ENCODE data around the gene CTBP2. TPM values are rescaled to one million over a fixed set of nuclear protein-coding genes. Genes with fewer than 3 reads are reported as not detected.
A peak's percentile ranks its signal among the peaks of the same experiment; 100 is the strongest.

The CTBP2 gene
- total RNA-seq, 1 donor from 2014 or later, result 27.1 TPM

DNA sequence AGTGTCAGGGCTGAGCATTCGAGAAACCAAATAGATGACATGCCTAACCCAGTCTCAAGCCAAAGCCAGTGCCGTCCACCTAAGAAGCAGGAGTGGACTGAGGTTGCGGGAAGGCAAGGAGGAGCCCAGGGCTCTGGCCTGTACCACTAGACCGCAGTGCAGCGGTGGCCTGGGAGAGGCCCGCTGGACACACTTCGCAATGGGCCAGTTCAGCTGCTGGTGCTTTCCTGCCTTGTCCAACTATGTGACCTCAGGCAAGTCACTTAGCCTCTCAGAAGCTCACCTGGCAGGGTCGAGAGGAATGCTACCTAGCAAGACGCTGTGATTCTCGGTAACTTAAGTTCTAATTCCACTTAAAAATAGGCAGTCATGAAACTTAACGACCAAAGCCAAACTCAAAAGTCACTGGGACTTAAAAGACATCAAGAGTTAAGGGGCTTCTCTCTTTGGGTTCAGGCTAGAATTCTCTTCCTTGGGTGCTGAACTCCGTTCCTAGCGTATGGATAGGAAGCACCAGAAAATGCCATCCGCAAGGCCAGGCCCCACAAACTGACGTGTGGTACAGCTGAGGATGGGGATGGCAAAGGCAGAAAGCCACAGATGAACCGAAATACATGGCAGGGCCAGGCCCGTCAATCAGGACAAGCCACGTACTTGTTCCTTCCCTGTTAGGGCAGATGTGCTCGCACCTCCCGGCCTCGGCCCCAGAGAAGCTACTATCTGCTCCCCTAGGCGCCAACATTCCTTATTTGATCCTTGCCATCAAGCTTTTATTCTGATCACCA, 34.2 kb downstream of the CTBP2 start:
- no peak for DNase-seq (ENCODE audit: low read depth)

DNA sequence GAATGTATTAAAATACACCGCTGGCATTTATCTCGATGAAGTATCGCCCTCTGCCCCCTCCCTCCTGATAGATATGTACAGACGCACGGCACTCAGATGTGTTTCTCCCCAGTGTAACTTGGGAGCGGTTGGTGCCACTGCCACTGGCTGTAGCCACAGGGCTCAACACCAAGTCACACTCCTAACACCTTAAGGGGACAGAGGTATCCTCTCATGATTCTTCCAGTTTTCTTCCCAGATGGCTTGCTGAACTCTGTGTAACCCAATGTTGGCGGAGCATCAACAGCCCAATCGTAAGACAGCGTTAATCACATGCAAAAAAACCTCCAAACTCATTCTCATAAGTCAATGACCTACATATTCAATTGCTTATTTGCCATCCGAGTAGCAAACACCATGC, 35.5 kb downstream of the CTBP2 start:
- DNase-seq (ENCODE audit: low read depth), result no peak

DNA sequence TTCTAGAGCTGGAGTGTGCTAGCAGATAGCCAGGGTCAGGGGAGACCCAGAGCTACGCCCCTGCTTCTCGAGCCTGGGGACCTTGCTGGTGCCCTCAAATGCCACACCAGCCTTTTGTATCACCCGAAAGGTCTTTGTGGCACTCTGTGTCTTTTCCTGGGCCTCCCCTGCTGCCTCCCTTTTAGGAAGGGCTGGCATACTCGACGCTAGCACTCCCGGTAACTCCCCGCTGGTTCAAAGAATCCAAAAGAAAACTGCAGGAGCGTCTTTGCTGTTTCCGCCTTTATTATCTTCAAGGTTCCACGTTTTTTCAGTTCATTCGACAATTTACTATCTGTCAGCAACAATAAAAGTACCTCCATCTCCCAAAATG, 36.3 kb downstream of the CTBP2 start:
- DNase-seq (ENCODE audit: low read depth), result no peak

DNA sequence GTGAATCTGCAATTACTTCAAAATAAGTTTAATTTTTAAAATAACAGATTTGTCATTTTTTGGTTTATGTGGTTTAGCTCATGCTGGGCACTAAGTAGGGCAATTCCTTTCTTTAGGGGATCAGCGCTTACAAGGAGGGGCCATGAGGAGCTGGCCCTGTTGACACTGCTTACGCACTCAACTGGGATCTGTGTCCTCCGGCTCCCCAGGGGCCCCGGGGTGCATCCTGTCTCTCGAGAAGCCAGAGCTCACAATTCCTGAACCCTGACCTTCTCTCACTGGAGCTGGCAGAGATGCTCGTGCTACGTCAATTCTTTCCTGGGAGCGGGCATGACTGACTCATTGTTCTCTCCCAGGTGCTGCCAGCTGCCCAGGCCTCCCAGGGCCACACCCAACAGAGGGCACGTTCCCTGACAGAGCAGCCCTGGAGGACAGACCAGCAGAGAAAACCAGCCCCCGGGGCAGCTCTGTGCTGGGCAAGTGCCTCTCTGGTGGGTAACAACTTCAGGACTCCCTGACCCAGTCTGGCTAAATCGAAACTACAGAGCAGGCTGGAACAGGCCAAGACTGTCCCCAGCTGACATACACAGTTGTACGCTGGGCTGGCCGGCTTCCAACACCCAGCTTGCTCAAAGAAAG, 36.8 kb downstream of the CTBP2 start:
- DNase-seq (ENCODE audit: low read depth), result peak; percentile 87

DNA sequence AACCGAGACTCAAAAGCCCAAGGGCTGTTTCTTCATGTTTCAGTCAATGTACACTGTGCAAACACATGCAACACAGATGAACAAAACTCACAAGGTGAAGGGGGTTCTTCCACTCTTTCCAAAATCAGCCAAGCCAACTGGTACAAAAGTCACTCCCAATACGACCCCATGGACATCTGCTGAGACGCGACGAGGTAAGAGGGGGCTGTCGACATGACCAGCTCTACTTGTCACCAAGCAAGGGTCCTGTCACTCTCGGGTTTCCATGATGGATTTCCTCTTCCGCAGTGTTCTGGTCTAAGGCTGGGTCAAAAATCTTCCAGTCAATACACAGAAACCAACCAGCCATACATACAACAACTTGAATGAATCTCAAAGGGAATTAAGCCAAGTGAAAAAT, 37.8 kb downstream of the CTBP2 start:
- DNase-seq (ENCODE audit: low read depth), result no peak

DNA sequence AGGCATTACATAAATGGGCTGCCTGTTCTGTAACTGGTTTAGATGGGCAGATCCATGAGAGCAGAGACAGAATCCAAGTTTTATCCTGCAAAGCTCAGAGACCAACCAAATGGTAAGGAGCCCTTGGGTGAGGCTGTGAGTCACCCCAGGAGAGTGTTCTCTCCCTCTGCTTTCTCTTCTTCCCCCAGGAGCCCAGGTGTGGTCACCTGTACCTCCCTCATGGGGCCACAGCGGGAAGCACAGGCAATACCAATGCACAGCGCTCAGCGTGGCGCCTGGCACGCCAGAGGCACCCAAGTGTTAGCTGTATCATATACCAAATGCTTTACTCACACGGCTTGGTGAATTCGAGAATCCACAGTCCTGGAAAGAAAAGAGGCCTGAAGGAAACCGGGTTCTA, 39.4 kb downstream of the CTBP2 start:
- DNase-seq (ENCODE audit: low read depth), result no peak

DNA sequence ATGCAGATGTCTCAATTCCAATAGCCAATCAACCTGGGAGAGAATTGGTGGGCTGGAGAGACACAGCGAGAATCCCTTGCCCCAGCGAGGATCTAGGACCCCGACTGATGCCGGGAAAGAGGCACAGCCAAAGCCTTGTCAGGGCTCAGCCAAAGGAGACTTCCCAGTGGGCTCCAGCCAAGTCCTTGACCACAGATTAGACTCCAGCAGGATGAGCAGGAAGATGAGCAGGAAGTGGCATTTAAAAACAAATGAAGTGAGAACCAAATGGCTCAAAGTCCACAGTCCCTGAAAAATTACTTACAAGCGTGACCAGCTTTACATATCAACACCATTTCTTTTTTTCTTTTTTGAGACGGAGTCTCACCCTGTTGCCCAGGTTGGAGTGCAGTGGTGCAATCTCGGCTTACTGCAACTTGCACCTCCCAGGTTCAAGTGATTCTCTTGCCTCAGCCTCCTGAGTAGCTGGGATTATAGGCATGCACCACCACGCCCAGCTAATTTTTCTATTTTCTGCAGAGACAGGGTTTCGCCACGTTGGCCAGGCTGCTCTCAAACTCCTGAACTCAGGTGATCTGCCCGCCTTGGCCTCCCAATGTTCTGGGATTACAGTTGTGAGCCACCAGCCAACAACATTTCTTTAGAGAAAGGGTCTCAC, 40.2 kb downstream of the CTBP2 start:
- DNase-seq (ENCODE audit: low read depth), result peak; percentile 40

DNA sequence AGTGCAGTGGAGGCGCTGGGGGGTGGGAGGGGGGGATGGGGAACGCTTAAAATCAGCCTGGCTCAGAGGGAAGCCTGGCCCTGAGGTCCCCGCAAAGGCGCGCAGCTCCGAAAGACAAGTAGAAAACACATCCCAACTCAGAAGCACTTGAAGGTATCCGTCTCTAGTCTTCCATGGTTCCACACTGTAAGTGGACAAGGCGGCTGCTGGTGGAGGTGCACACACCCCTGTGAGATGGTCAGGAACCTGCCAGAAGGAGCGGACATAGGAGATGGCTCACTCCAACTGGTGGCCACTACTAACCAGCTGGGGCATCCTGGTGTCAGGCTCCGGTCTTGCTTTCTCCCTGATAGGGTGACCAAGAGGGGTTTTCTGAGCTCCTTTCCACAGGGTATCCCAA, 41.7 kb downstream of the CTBP2 start:
- no peak for DNase-seq (ENCODE audit: low read depth)

DNA sequence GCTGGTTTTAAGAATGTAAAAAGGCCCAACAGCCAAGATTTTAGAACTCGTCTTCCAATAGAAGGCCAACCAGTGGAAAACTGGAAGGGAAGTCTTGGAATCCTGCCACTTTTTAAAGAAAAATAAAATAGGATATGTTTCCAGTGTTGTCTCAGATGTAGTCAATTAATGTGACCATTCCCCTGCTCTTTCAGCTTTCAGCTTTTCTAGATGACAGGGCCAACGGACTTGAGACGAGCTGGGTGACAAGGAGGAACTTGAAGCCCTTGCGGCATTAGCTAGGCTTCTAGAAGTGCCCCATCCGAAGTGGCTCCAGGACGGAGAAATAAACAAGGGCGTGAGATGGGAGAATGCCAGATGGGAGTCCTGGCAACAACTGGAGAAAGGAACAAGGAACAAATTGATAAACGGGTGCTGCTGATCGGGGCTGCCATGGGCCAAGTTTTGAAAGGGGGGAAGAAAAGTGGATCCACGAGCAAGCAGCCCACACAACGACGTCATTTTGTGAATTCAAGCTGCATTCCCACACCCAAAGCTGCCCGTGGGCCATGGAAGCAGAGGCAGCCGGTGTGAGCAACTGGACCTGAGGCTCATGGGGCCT, 42.3 kb downstream of the CTBP2 start:
- DNase-seq (ENCODE audit: low read depth), result no peak

DNA sequence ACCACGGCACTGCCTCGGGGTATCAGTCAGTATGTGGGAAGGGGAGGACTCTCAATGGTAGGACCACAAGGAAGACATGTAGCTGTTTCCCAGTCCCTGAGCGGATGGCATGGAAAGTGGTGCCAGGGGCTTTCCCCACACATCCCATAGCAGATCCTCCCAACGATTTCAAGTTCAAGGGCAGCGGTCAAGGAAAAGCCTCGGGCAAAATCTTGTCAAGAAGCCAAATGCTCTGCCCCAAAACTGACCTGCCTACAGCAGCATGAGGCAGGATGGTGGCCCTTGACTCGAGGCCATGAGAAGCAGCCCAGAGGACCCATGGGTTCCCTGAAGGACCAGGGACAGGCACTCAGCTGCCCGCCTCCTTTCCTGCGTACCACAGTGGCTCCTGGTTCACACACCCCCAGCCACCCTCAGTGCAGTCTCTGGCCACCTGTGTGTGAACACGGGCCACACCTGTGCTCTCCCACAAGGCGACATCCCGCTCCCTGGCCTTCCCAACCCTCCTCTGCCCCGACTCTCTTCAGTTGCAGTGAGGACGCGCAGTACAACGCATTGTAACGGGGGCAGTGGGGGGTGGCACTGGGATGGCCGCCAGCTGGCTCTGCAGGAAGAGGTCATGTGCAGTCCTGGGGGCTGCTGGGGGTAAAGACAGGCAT, 43.6 kb downstream of the CTBP2 start:
- DNase-seq (ENCODE audit: low read depth), result no peak

DNA sequence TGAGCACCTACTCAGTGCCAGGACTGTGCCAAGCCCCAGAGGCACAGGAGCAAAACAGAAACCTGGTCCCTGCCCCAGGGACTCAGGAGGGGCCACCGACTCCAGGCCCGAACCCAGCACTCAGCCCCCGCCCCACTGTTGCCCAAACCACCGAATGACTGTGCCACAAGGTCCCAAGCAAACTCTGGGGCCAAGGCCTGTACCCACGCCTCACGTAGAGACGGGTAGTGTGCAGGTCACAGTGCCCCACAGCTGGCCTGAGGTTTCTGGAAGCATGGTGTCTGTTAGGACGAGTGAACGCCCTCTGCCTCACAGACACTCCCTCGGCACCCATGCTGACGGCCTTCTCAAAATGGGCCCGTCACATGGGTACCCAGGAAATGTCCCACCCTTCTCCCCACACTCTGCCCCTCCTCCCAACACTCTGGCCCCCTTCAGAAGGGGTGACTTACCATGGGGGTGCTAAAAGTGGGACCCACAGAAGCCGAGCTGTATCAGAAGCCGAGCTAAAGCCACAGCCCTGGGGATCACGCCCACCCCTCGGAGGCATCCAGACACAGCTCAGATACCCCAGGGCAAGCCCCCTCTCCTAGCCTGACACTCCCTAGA, 44.2 kb downstream of the CTBP2 start:
- no peak for DNase-seq (ENCODE audit: low read depth)

DNA sequence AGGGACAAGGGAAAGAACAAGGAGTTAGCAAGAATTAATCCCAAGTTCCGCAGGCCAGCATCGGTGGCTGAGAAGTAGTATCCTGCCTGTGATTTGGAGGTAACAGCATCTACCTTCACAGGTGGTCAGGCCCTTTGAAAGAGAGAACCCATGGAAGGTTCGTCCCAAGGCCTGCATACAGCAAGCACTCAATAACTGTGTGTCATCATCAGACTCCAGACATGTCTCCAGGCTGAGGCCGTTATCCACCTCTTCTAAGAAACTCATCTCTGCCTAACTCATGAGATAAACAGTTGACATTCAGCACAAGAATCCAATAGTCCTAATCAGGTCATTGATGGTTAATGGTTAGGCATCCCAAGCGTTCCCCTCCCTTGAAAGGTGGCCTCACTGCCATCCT, 45.0 kb downstream of the CTBP2 start:
- DNase-seq (ENCODE audit: low read depth), result no peak

DNA sequence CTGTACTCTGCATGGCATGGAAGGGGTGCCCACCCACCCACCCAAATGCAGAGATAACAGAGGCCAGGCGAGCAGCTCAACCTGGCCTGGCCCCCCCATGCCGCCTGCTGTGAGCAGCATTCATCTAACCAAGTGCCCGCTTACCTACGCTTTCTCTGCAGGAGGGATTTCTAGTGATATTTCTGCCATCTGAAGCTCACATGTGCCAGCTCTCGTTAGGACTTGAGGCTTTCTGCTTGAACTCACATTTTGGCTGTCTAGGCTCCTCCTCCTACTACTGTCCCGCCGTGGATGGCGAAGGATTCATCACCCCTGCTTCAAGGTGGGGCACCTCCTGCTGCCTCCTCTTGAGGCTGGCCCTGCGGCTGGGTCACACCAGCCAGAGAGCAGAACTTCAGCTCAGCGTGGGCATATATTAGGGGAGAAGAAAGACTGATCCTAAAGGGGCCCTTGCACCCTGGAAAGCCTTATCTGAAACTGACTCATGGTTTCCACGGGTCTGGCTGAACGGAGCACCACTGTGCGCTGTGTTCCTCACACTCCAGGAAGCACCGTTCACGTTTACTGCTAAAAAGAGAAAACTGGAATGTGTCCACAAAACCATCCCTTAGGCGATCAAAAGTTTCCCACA, 45.5 kb downstream of the CTBP2 start:
- no peak for DNase-seq (ENCODE audit: low read depth)

DNA sequence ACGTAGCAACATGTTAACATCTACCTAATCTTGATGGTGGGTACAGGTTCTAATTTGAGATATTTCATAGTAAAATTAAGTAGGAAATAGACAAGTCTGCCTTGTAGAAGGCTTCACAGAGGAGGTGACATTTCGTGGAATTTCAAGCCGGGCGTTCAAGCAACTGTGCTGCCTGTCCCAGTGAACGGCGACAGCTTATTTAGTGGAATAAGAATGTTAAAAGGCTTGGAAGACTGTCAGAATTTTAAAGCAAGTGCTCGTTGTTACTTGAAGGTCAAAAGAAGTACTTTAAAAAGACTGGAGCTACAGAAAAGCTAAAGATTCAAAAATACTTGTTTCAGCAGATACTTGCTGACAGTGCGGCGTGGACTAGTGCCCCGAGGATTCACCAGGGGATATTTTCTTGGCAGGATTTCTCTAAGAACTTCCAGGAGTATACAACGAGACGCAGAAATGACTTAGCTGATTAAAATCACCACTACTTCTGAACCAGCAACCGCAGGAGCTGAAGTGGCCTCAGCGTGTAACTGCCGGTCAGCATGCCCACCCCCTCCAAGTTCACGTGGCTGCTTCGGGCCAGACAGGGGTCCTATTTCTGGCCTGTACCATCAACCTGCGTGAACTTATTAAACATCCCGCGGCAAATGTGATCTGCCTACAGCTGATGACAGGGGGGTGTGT, 46.5 kb downstream of the CTBP2 start:
- peak; percentile 14 for DNase-seq (ENCODE audit: low read depth)

DNA sequence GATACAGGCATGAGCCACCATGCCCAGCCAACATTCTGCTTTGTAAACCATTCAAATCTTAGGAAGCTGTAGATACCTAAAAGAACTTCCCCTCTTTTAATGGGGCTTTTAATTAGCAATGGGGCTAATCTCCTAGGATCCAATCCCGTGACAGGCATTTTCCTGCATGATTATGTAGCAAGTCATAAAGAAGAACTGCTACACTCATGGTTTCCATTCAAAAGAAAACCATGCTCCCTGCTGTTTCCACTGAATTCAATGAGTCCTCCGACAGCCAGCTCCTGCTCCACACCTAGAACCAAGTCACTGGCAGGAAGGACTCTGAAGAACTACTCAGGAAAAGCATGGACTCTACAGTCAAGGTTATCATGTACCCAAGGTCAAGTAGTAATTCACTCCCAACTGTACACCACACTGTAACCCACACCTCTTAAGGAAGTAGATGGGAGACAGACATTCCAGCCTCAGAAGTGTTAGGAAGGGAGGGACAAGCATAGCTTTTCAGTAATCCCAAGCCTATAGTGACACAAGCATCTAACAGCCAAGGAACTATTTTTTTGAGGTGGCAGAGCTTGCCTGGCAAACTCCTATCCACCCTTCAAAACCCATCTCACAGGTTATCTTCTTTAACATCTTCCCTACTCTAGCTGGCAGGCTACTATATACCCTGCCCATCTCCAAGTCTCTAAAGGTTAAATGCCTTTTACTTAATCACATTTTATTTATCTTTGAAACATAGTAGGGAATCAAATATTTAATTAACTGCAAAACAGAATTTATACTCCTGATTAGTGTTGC, 47.5 kb downstream of the CTBP2 start:
- DNase-seq (ENCODE audit: low read depth), result no peak

DNA sequence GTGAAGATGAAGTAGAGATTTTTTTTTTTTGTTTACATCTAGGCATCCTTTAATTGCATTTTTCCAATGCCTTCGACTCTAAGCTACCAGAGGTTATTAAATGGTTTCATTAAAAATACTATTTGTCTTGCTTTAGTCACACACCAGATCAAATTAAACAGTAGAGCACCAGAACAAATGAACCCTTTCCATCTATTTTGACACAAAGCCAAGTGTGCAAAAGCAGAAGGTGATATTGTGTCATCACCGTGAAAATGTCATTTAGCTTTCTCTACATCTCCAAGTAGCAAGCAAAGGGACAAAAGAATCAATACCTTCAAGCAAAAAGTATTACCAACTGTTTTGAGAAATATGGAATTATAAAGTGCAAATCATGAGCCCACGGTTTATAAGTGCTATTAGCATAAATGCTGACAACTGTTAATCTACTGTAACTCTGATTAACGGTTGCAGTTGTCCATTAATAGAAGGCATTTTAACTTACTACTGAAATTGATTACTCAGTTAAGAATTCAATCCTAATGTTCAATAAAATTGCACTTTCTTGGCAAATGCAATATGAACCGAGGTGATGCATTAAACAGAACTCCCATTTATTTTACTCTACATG, 49.1 kb downstream of the CTBP2 start:
- DNase-seq (ENCODE audit: low read depth), result no peak

DNA sequence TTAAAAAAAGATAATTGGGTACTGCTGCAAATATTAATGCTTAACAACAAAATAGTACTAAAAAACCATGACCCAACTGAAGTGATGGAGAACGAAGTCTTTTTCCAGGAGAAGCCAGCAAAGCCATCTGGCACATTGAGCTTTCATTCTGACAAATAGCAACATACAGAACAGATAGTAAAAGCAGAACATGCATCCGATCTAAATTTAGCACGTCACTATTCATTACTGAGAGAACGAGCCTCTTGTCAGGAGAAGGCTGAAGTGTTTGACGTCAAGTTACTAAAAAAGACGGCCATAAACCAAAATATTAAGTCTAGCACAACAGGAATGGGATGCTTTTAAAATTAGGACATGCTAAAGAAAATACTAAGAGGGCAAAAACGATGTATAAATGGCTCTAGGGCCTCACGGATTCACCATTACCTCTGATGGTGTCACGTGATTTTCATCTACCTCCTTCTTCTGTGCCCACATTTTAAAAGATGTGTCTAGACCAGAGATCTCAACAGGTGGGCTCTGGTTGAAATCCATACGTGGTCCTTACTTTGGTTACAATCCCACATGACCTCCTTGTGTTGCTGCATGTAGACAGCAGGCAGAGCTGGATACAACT, 52.3 kb downstream of the CTBP2 start:
- DNase-seq (ENCODE audit: low read depth), result no peak

DNA sequence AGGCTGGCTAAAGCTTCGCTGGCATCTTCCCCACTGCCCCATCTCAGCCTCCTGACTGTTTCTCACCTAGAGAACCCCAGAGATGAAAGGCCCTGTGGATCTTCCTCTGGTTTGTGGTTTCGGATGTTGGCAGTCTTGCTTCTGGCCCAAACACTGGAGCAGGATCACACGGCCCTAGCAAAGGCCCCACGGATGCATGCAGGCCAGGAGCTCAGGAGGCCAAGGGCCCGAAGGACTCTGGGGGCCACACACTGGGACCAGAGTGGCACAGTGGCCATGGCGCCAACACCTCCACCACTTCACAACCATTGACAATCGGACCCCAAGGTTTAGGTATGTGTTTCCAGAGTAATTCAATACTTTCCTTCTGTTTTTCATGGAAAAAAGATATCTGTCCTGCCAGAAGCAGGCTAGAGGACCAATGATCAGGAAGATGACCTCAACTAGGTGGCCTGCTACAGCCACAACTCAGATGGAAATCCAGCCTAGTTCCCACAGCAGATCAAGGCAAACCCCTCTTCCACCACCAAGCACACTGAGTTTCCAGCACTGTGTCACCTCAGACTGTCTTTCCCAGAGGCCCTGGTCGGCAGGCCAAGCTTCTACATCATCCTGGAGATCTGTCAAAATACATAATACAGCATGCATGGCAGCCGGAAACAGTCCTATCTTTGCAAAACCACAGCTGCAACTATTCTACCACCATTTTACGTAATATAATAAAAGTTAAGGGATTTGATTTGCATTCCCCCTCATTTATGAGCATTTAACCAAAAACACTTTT, 53.0 kb downstream of the CTBP2 start:
- no peak for DNase-seq (ENCODE audit: low read depth)
